HepG2 (cell line): ENCODE results near the gene LTBR. TPM values are rescaled to one million over a fixed set of nuclear protein-coding genes. Genes with fewer than 3 reads are reported as not detected.

Experiments
- AGO1 ChIP-seq: fragments of 200-400 bp; formaldehyde crosslinking; IDR thresholded peaks from 2 replicates; pipeline ENCODE4 v1.6.1; 2017; ENCODE audit warnings: mild to moderate bottlenecking, low read depth, low read length, moderate library complexity; ENCODE audit not compliant: poor library complexity, severe bottlenecking
- DRAP1 ChIP-seq: IDR thresholded peaks from 2 replicates; pipeline ENCODE4 v1.6.1; 2016; ENCODE audit warnings: missing genetic modification reagents, missing compliant biosample characterization
- HDAC1 ChIP-seq: sonication (generic); formaldehyde crosslinking; IDR thresholded peaks from 2 replicates; pipeline ENCODE4 v1.5.1; 2020; ENCODE audit warnings: mild to moderate bottlenecking, missing genetic modification reagents
- HNF4A ChIP-seq: sonication (generic); formaldehyde crosslinking; IDR thresholded peaks from 2 replicates; pipeline ENCODE4 v1.4.0; 2020; ENCODE audit warnings: missing genetic modification reagents
- HNRNPUL1 ChIP-seq: fragments of 200-400 bp; formaldehyde crosslinking; IDR thresholded peaks from 2 replicates; pipeline ENCODE4 v1.6.1; 2017; ENCODE audit warnings: low read depth, mild to moderate bottlenecking, low read length, moderate library complexity
- JUND ChIP-seq: sonication (generic); formaldehyde crosslinking; IDR thresholded peaks from 2 replicates; pipeline ENCODE4 v1.8.0; 2022; ENCODE audit warnings: mild to moderate bottlenecking, missing genetic modification reagents
- KAT8 ChIP-seq: IDR thresholded peaks from 2 replicates; pipeline ENCODE4 v1.6.1; 2016; ENCODE audit warnings: missing genetic modification reagents, missing compliant biosample characterization
- POLR2G ChIP-seq: fragments of 200-400 bp; formaldehyde crosslinking; IDR thresholded peaks from 2 replicates; pipeline ENCODE4 v1.6.1; 2018; ENCODE audit warnings: mild to moderate bottlenecking, low read depth, low read length, moderate library complexity
- SNAI1 ChIP-seq: sonication (generic); formaldehyde crosslinking; IDR thresholded peaks from 2 replicates; pipeline ENCODE4 v1.5.0; 2020; ENCODE audit warnings: mild to moderate bottlenecking, missing genetic modification reagents, borderline replicate concordance
- TBP ChIP-seq: sonication (generic); formaldehyde crosslinking; IDR thresholded peaks from 2 replicates; pipeline ENCODE4 v1.5.0; 2020; ENCODE audit warnings: missing genetic modification reagents
- THAP7 ChIP-seq: sonication (generic); formaldehyde crosslinking; IDR thresholded peaks from 2 replicates; pipeline ENCODE4 v1.8.1; 2023; ENCODE audit warnings: mild to moderate bottlenecking, missing genetic modification reagents
- ZBTB33 ChIP-seq: sonication (generic); formaldehyde crosslinking; IDR thresholded peaks from 2 replicates; pipeline ENCODE4 v1.4.0; 2020; ENCODE audit warnings: missing genetic modification reagents
- ZBTB7B ChIP-seq: sonication (generic); formaldehyde crosslinking; IDR thresholded peaks from 2 replicates; pipeline ENCODE4 v1.4.0; 2020; ENCODE audit warnings: missing genetic modification reagents
- ZKSCAN8 ChIP-seq: IDR thresholded peaks from 2 replicates; pipeline ENCODE4 v1.6.1; 2016; ENCODE audit warnings: borderline replicate concordance, missing genetic modification reagents, missing compliant biosample characterization
- ZNF354B ChIP-seq: sonication (generic); formaldehyde crosslinking; IDR thresholded peaks from 2 replicates; pipeline ENCODE4 v1.8.0; 2022; ENCODE audit warnings: mild to moderate bottlenecking, missing genetic modification reagents
- ZNF530 ChIP-seq: sonication (generic); formaldehyde crosslinking; IDR thresholded peaks from 2 replicates; pipeline ENCODE4 v1.5.0; 2020; ENCODE audit warnings: low read depth, mild to moderate bottlenecking, missing genetic modification reagents
- ZNF746 ChIP-seq: sonication (generic); formaldehyde crosslinking; IDR thresholded peaks from 2 replicates; pipeline ENCODE4 v1.8.0; 2022; ENCODE audit warnings: mild to moderate bottlenecking, missing genetic modification reagents
- polyA plus RNA-seq, 8 experiments: library from polyadenylated mRNA; depleted of rRNA in 3 of 8; stranded (reverse) in 7 of 8; unstranded in 1 of 8; fragments of >200 nt; fragmentation: Illumina TruSeq in 4 of 8; extraction: Trizol in 4 of 8; gene quantifications; 2 replicates each; pipeline versions ENCODE4 v1.2.1 to v1.2.3, GENCODE V29; 2011 to 2016; ENCODE audit warnings: low read depth in 4 of 8, missing spikeins in 1 of 8, mixed read lengths in 1 of 8; ENCODE audit not compliant: insufficient read depth in 1 of 8
- total RNA-seq, 5 experiments: library from RNA; depleted of rRNA; stranded (reverse); fragments of >200 nt; fragmentation: Illumina TruSeq; extraction: Trizol; gene quantifications; 2 replicates each; pipeline ENCODE4 v1.2.3, GENCODE V29; 2016; ENCODE audit warnings: low read depth in 1 of 5
- TF ChIP-seq, protein P1 (sequence below): sonication (generic); formaldehyde crosslinking; IDR thresholded peaks from 2 replicates; pipeline ENCODE4 v1.8.0; 2022; ENCODE audit warnings: missing genetic modification reagents, low read depth, mild to moderate bottlenecking, borderline replicate concordance
- TF ChIP-seq, protein P2 (sequence below): sonication (generic); formaldehyde crosslinking; IDR thresholded peaks from 2 replicates; pipeline ENCODE4 v1.8.0; 2022; ENCODE audit warnings: mild to moderate bottlenecking, missing genetic modification reagents

LTBR gene
- total and polyA plus RNA-seq, 2 of the 13 experiments (the other 11 are each of a cell fraction or from before 2014, with no cell fraction given) = 31.4 to 34.8 TPM

GRCh38 chr12:6376870-6377666 lies 6.9 kb upstream of the LTBR start (continued):
- no peak for TF ChIP-seq HNF4A (CRISPR knock-in tag)
- TF ChIP-seq SNAI1 (CRISPR knock-in tag) = no peak
- TF ChIP-seq ZBTB7B (CRISPR knock-in tag) = no peak
- TF ChIP-seq JUND (CRISPR knock-in tag) = no peak
- no peak; the same call in none of the 2 replicates for TF ChIP-seq POLR2G
- no peak for TF ChIP-seq AGO1
- TF ChIP-seq ZNF530 (CRISPR knock-in tag) = no peak
- 0 out of 2 replicates have a peak, but pooled peaks have one; percentile 65 for TF ChIP-seq ZNF354B (CRISPR knock-in tag)
- no peak for TF ChIP-seq DRAP1 (CRISPR knock-in tag)
- TF ChIP-seq KAT8 (CRISPR knock-in tag) = no peak
- TF ChIP-seq ZKSCAN8 (CRISPR knock-in tag) = no peak
- no peak for TF ChIP-seq THAP7 (CRISPR knock-in tag)
- no peak for TF ChIP-seq HNRNPUL1
- no peak for TF ChIP-seq ZNF746 (CRISPR knock-in tag)
- TF ChIP-seq HDAC1 (CRISPR knock-in tag) = 0 out of 2 replicates have a peak, but pooled peaks have one; percentile 10
- TF ChIP-seq TBP (CRISPR knock-in tag) = no peak
- no peak for TF ChIP-seq ZBTB33
- TF ChIP-seq, protein P1, sequence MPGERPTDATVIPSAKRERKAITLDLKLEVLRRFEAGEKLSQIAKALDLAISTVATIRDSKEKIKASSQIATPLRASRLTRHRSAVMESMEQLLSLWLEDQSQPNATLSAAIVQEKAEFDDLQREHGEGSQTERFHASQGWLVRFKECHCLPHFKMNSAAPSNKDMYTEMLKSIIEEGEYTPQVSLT (CRISPR knock-in tag) = no peak
- TF ChIP-seq, protein P2, sequence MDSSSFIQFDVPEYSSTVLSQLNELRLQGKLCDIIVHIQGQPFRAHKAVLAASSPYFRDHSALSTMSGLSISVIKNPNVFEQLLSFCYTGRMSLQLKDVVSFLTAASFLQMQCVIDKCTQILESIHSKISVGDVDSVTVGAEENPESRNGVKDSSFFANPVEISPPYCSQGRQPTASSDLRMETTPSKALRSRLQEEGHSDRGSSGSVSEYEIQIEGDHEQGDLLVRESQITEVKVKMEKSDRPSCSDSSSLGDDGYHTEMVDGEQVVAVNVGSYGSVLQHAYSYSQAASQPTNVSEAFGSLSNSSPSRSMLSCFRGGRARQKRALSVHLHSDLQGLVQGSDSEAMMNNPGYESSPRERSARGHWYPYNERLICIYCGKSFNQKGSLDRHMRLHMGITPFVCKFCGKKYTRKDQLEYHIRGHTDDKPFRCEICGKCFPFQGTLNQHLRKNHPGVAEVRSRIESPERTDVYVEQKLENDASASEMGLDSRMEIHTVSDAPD = no peak
